Mesodermal cell (in vitro differentiated cells): ENCODE results near the gene FAM3B.

Source experiments
- H3K27ac ChIP-seq: 2 replicates; pipeline ENCODE4 v1.7.0; 2013; ENCODE audit warnings: mild to moderate bottlenecking, low read depth, low read length, moderate library complexity; ENCODE audit not compliant: severe bottlenecking
- H3K36me3 ChIP-seq: 2 replicates; pipeline ENCODE4 v1.7.1; 2013; ENCODE audit warnings: mild to moderate bottlenecking, low read length, moderate library complexity; ENCODE audit not compliant: control insufficient read depth, insufficient read depth
- H3K4me1 ChIP-seq: one replicate; pipeline ENCODE4 v1.7.1; 2013; ENCODE audit warnings: mild to moderate bottlenecking, low read length; ENCODE audit not compliant: insufficient read depth, control insufficient read depth, poor library complexity, severe bottlenecking
- H3K4me3 ChIP-seq: 2 replicates; pipeline ENCODE4 v1.7.0; 2013; ENCODE audit warnings: low read length, control low read depth, mild to moderate bottlenecking; ENCODE audit not compliant: insufficient read depth, poor library complexity, severe bottlenecking; ENCODE audit errors: extremely low read depth
- H3K9me3 ChIP-seq: 2 replicates; pipeline ENCODE4 v1.7.1; 2013; ENCODE audit warnings: mild to moderate bottlenecking, low read length, moderate library complexity; ENCODE audit not compliant: control insufficient read depth
- WGBS, 2 experiments: methylation state at CpG; one replicate each; pipeline ENCODE4 v1.1.5; 2013; ENCODE audit warnings: missing lambda C conversion rate in 2 of 2; ENCODE audit not compliant: insufficient coverage in 2 of 2; 5-methylcytosine and 5-hydroxymethylcytosine counted together

Gene FAM3B

DNA sequence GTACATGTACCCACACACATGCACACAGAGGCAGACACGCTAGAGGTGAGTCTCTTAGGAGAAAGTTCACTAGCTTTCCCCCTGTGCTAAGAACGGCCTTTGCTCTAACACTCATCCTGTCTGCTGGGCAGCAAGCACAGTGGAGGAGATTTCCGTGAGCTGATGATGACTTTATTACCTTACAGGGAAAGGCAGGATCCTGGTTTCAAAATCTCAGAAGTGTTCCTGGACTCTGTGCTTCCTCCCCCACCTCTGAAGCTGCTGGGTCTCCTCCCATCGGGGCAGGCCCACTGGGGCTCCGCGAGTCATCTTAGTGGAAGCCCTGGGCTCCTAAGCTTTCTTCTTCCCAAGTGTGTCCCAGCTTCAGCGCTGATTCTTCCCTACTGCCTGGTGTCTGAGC, 2.7 kb downstream of the FAM3B start:
- no peaks in the 10 kb centered on the region for H3K9me3 ChIP-seq
- no peak overlapping the region for H3K27ac ChIP-seq
- no peaks in the 10 kb centered on the region for H3K36me3 ChIP-seq
- no peak overlapping the region for H3K4me3 ChIP-seq
- peaks cover 5% of the 10 kb centered on the region for H3K4me1 ChIP-seq
- WGBS, 2 experiments: 77 to 87% methylated on average over 5 to 6 of the region's 7 CpGs

DNA sequence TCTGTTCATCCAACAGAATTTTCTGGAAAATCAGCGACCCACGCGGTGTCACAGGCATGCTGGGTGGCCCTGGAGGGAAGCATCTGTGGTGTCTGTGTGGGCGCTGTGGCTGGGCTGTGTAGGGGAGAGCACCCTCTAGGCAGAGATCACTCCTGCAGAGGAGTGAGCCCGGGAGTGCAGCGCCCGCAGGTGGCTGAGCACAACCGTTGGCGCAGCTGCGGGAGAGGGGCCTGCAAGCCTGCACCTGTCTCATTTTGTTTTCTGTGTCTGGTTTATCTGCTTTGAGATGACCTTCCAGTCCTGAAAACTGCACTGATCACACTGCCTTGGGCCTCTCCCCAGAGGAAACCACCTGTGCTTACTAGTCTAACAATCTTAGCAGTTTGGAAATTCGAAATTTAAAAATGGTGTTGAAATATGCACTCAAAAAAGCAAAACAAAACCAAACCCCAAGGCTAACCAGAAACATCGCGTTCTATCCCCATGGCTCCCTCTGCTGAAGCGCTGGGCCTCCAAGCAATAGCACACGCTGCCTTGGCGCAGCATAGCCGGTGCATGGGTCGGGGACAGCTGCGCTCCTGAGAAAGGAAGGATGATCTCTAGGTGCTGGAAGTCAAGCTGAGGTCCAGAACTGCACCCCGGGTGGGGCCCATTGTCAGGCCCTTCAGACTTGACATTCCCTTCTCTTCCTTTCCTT, 4.8 kb downstream of the FAM3B start:
- H3K9me3 ChIP-seq: no peaks in the 10 kb centered on the region
- no peaks in the 10 kb centered on the region for H3K36me3 ChIP-seq
- no peak overlapping the region for H3K4me3 ChIP-seq
- no peak overlapping the region for H3K27ac ChIP-seq
- 89 to 90% methylated on average over 12 to 14 of the region's 20 CpGs for WGBS, 2 experiments
- H3K4me1 ChIP-seq: peaks cover 5% of the 10 kb centered on the region

DNA sequence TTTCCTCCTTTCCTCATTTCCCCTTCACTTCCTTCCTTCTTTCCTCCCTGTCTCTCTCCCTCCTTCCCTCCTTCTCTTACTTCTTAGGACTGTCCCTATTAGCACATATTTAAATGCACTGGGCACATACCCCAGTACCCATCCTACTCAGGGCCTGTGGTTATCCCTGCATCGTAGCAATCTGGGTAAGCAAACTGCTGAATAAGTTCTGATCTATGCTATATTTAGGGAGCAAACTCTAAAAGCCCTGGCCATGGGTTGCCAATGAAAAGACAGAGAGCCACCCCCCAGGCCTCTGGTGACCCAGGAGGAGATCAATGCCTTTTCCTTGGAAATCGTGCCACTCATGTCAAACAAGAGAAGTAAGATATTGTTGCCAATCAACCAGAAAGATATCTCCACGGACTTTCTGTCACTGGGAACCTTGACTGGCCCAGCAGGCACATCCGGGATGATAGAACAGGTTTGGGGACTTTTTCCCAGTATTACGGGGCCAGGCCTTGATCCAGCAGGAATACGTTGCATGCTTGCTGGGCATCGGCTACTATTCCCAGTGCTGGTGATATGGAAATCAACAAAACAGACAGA, 5.4 kb downstream of the FAM3B start:
- no peak overlapping the region for H3K4me3 ChIP-seq
- WGBS, 2 experiments: 76 to 92% methylated on average over 6 of the region's 7 CpGs
- no peaks in the 10 kb centered on the region for H3K36me3 ChIP-seq
- H3K4me1 ChIP-seq: peaks cover 2% of the 10 kb centered on the region
- no peak overlapping the region for H3K27ac ChIP-seq
- no peaks in the 10 kb centered on the region for H3K9me3 ChIP-seq

DNA sequence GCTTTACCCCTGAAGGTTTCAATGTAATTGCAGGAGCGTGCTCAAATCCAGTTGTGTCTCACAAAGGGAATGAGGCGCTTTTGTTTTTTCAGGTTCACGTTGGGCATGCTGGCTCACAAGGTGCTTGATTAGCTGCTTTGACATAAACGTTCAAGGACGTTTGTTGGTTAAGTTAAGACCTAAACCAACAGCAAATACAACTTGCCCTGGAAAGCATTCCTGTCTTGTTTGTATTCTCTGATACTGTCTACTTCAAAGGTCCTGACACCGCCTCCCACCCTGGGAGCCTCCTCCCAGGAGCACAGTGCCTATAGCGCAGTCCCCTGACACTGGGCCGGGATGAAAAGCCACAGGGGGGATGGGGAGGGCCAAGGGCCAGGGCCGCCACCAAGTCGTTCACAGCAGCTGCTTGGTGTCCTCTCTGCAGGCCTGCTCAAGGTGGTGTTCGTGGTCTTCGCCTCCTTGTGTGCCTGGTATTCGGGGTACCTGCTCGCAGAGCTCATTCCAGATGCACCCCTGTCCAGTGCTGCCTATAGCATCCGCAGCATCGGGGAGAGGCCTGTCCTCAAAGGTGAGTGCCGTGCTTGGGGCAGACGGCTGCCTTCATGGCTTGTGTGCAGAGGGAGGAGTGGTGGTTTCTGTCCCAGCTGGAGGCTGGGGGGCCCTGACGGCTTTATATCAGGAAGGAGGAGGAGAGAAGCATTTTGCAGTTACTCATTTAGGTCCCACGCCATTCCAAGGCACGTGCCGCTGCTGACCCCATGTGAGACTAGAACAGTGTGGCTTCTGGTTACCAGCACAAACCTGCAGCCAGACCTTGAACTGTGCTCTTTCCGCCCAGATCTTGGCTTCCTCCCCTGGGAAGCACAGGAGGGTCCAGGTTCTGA, 6.1 kb downstream of the FAM3B start:
- 79 to 80% methylated on average over 15 to 21 of the region's 23 CpGs for WGBS, 2 experiments
- no peaks in the 10 kb centered on the region for H3K36me3 ChIP-seq
- H3K4me1 ChIP-seq: no peaks in the 10 kb centered on the region
- H3K27ac ChIP-seq: no peak overlapping the region
- no peaks in the 10 kb centered on the region for H3K9me3 ChIP-seq
- H3K4me3 ChIP-seq: no peak overlapping the region

DNA sequence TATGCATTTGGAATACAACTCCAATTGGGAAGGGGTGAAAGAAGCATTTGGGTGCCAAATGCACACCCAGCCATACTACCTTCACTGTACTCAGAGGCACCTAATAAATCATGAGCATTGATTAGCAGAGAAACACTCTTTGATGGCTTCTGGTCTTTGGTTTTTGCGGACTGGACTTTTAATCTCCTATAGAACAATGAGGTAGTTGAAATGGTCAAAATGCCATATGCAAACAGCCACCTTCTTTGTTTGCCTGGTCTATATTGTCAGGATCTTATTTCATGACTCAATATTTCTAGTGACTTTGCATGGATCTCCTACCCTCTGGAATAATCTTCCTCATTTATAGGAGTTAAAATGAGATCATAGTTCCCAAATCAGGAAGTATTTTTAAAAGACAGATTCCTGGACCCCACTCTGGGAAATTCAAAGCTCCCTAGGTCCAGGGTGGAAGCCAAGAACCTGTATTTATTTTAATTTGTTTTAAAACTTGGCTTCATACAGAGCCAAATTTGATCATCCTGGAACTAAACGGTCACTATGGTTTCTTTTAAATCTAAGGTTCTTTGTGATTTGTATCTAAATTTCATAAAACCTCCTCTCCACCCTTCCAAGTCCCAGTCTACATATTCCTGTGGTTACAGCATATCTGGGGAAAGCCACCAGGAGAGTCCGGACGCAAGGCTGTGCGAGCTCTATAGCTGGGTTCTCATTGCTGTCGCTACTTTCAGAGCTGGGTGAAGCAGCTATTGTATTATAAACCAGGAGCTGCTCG, 8.7 kb downstream of the FAM3B start:
- no peaks in the 10 kb centered on the region for H3K4me1 ChIP-seq
- H3K4me3 ChIP-seq: no peak overlapping the region
- H3K9me3 ChIP-seq: no peaks in the 10 kb centered on the region
- 96 to 97% methylated on average over 5 of the region's 7 CpGs for WGBS, 2 experiments
- H3K36me3 ChIP-seq: no peaks in the 10 kb centered on the region
- H3K27ac ChIP-seq: no peak overlapping the region

DNA sequence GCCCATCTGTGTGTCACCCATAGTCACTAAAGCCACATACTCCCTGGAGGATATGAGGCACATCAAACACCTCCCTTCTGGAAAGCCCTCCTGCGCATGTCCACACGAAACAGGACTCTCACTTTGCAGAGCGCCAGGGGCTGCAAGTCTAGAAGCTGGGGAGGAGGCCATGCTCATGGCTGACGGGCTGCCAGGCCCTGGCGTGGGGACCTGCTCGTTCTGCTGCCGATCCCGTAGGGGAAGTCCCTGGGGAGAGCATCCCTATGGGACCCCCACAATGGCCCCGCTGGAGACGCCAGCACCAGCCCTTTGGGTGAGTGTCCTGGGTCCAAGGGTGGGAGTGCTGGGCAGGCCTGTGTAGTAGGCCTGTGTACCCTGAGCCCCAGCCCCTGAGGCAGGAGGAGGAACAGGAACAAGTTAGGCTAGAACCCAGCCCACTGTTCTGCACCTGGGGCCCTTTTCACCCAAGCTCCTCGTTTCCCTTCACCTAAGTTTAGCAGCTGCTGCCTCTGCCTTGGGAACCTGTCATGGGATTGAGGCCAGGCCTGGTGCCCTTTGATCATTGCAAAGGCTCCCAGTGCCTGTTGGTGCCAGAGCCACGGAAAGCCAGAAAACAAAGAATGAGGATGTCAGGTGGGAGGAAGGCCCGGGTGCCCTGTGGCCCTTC, 9.9 kb downstream of the FAM3B start:
- 91 to 93% methylated on average over 9 to 10 of the region's 13 CpGs for WGBS, 2 experiments
- Histone ChIP-seq H3K9me3 (no peaks in the 10 kb centered on the region), H3K36me3 (no peaks in the 10 kb centered on the region), H3K4me1 (no peaks in the 10 kb centered on the region), H3K27ac (no peak overlapping the region), H3K4me3 (no peak overlapping the region)

DNA sequence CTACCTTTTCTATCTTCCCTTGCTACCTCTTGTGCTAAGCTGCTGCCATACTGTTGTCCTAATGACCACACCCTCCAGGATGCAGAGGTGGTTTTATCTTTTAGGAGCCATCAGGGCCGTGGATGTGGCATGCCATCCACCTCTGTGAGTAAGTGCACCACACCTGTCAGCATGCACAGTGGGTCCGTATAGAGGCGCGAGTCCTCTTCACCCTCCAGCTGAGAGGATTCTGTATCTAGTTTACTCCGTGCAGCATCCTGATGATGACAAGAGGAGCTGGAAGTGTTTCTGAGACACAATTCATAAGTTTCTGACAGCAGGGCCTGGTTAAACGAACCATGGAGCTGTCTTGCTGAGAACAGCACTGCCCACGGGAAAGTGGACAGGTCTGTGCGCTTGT, 11.2 kb downstream of the FAM3B start:
- WGBS, 2 experiments: 92 to 94% methylated on average over 7 to 8 of the region's 8 CpGs
- Histone ChIP-seq H3K4me3 (no peak overlapping the region), H3K9me3 (no peaks in the 10 kb centered on the region), H3K4me1 (no peaks in the 10 kb centered on the region), H3K27ac (no peak overlapping the region), H3K36me3 (no peaks in the 10 kb centered on the region)

DNA sequence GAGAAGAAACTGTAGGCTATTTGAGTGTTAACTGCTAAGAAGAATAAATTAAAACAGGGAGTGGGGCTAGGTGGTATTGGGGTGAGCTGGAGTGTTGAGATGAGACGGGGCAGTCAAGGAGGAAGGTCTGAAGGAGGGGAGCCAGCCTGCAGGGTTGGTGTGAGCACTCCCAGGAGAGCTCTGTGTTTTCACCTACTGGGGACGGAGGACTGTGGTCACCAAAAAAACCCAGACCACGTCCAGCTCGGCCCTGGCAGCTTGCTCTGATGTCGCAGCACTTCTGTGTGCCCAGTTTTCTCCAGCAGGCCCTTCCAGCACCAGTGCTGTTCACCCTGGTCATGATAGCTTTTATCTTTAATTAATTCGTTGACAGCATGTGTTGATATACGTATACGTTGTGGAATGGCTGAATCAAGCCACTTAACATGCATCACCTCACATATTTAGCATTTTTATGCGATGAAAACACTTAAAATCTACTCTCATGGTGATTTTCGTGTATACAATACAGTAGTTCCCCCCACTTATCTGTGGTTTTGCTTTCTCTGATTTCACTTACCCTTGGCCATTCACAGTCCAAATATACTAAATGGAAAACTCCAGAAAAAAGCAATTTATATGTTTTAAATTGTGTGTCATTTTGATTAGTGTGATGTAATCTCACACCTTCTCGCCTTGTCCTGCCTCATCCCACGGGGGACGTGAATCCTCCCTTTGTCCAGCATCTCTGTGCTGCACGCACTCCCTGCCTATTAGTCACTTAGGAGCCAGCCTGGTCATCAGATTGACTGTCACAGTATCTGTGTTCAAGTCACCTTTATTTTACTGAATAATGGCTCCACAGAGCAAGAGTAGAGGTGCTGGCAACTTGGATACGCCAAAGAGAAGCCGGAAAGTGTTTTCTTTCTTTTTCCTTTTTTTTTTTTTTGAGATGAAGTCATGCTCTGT, 12.3 kb downstream of the FAM3B start:
- 83 to 92% methylated on average over 11 to 14 of the region's 16 CpGs for WGBS, 2 experiments
- H3K36me3 ChIP-seq: no peaks in the 10 kb centered on the region
- H3K9me3 ChIP-seq: no peaks in the 10 kb centered on the region
- H3K27ac ChIP-seq: no peak overlapping the region
- no peaks in the 10 kb centered on the region for H3K4me1 ChIP-seq
- H3K4me3 ChIP-seq: no peak overlapping the region

DNA sequence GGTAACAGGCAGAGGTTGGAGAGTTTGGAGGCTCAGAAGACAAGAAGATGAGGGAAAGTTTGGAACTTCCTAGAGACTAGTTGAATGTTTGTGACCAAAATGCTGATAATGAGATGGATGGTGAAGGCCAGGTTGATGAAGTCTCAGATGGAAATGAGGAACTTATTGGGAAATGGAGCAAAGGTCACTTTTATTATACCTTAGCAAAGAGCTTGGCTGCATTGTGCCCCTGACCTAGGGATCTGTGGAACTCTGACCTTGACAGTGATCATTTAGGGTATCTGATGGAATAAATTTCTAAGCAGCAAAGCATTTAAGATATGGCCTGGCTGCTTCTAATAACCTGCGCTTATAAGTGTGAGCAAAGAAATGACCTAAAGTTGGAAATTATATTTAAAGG, 17.2 kb downstream of the FAM3B start:
- no peaks in the 10 kb centered on the region for H3K4me1 ChIP-seq
- no peak overlapping the region for H3K27ac ChIP-seq
- 85 to 91% methylated on average over 1 of the region's 1 CpG for WGBS, 2 experiments
- H3K36me3 ChIP-seq: no peaks in the 10 kb centered on the region
- H3K4me3 ChIP-seq: no peak overlapping the region
- peaks cover 4% of the 10 kb centered on the region for H3K9me3 ChIP-seq
